ENCODE data around the gene AKR1D1.
A peak's percentile ranks its signal among the peaks of the same experiment; 100 is the strongest.
"Not testable (repeated sequence)": the region's sequence is repeated elsewhere in the genome, so short reads cannot be mapped to it uniquely, and the experiment has no call there.

The AKR1D1 gene

GRCh38 chr7:138122162-138122561 lies 45.9 kb downstream of the AKR1D1 start:
- DNase-seq (ENCODE audit: low read depth) = no peak

DNA sequence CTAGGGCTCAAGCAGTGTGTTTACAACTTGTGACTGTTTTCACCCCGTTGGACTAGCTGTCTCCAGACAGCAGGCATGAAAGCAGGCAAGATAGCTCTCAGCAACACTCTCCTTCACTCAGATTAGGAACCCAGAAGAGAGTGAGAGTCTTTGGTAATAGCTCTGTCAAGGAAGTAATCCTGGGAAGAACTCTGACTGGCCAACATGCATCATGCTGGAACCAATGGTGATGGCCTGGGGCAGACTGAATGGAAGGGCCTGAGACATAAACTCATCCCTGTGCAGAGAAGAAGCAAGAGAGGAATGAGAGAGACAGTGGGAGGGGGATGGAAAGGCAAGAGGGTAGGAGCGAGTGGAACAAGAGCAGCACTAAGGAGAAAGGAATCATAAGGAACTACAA lies 48.9 kb downstream of the AKR1D1 start:
- no peak for DNase-seq (ENCODE audit: low read depth)

GRCh38 chr7:138125598-138126111 lies 49.4 kb downstream of the AKR1D1 start:
- no peak for DNase-seq (ENCODE audit: low read depth)

GRCh38 chr7:138126928-138127327 lies 50.7 kb downstream of the AKR1D1 start:
- DNase-seq (ENCODE audit: low read depth) = no peak

DNA sequence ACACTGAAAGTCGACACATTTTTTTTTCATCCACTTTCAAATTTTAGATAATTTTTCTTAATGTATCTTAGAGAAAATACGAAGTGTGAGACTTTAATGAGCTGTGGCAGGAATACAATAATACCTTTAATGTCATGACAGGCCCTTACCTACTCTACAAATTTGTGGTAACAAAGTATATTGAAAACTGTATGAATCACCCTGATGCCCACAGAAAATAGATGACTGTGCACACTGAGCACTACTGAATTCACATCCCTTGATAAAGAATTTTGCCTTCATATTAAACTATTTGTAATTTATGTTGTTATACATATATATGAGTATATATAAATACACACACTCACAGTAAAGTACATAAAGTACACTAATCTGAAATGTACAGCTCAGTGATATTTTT lies 51.7 kb downstream of the AKR1D1 start:
- no peak for DNase-seq (ENCODE audit: low read depth)

DNA sequence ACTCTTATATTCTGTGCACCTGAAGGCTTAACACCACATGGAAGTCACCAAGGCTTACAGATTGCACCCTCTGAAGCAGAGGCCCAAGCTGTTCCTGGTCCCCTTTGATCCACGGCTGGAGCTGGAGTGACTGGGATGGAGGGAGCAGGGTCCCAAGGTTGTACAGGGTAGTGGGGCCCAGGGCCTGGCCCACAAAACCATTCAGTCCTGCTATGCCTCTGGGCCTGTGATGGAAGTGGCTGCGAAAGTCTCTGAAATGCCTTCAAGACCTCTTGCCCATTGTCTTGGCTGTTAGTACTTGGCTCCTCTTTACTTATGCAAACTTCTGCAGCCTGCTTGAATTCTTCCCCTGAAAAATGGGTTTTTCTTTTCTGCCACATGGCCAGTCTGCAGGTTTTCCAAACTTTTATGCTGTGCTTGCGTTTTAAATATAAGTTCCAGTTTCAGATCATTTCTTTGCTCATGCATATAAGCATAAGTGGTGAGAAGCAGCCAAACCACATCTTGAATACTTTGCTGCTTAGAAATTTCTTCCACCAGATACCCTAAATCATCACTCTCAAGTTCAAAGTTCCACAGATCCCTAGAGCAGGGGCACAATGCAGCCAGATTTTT lies 53.4 kb downstream of the AKR1D1 start:
- no peak for DNase-seq (ENCODE audit: low read depth)

- no peak for DNase-seq (ENCODE audit: low read depth)
Observed at GRCh38 chr7:138137423-138138171, 61.3 kb downstream of the AKR1D1 start.

GRCh38 chr7:138138244-138138643 lies 62.0 kb downstream of the AKR1D1 start:
- DNase-seq (ENCODE audit: low read depth) = no peak

DNA sequence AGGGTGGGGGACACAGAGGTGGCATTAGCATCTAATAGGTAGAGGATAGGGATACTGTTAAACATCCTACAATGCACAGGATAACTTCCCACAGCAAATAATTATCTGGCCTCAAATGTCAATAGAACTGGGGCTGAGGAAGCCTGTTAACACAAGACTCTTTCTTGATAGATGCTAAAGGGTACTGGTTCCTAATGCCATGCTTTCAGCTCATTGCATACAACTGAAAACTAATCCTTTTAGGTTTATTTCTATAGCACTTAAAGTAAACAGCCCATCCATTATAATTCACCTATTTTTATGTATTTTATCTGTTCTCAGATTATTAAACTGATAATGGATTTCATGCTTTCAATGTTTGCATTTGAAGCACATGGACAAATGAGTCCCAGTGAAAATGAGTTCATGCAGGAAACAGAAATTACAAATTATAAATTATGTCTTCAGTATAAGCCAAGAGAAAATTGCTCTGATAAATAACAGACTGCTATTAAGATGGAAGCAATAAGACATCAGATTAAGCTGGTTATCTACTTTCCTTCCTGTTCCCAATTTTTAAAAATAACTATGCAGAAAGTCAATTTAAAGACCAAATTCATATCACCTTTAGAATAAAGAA lies 66.4 kb downstream of the AKR1D1 start:
- no peak for DNase-seq (ENCODE audit: low read depth)

DNA sequence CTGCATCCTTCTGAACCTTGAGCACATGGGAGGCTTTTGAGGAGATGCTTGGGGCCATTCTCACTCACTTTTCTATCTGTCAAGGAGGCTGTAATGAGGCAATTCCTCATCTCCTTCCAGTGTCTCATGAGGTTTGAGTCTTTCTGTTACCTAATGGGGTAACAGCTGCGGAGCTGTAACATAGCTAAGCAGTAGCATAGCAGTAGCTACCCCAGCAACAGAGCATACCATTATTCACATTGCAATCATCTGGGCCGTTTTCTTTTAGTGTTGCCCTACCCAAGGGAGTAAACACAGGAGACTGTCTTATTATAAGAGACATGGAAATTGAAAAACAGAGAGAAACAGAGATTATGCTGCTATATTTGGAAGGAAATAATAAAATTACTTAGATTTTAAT lies 68.7 kb downstream of the AKR1D1 start:
- DNase-seq (ENCODE audit: low read depth) = no peak

DNA sequence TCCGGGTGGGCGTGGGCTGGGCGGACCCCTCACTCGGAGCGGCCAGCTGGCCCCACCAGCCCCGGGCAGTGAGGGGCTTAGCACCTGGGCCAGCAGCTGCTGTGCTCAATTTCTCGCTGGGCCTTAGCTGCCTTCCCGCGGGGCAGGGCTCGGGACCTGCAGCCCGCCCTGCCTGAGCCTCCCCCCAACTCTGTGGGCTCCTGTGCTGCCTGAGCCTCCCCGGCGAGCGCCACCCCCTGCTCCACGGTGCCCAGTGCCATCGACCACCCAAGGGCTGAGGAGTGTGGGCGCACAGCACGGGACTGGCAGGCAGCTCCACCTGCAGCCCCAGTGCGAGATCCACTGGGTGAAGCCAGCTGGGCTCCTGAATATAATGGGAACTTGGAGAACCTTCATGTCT lies 70.0 kb downstream of the AKR1D1 start:
- DNase-seq (ENCODE audit: low read depth) = not testable (repeated sequence)

DNA sequence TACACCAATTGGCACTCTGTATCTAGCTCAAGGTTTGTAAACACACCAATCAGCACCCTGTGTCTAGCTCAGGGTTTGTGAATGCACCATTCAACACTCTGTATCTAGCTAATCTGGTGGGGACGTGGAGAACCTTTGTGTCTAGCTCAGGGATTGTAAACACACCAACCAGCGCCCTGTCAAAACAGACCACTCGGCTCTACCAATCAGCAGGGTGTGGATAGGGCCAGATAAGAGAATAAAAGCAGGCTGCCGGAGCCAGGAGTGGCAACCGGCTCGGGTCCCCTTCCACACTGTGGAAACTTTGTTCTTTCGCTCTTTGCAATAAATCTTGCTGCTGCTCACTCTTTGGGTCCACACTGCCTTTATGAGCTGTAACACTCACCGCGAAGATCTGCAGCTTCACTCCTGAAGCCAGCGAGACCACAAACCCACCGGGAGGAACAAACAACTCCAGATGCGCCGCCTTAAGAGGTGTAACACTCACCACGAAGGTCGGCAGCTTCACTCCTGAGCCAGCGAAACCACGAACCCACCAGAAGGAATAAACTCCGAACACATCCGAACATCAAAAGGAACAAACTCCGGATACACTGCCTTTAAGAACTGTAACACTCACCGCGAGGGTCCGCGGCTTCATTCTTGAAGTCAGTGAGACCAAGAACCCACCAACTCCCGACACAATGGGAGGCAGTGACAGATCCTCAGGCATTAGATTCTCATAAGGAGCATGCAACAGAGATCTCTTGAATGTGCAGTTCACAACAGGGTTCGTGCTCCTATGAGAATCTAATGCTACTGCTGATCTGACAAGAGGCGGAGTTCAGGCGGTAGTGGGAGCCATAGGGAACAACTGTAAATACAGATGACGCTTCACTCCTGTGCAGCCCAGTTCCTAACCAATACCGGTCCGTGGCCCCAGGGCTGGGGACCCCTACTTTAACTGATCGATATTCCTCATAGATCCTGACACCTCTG lies 70.8 kb downstream of the AKR1D1 start:
- DNase-seq (ENCODE audit: low read depth) = not testable (repeated sequence)

GRCh38 chr7:138151731-138152577 lies 75.7 kb downstream of the AKR1D1 start:
- DNase-seq (ENCODE audit: low read depth) = no peak

DNA sequence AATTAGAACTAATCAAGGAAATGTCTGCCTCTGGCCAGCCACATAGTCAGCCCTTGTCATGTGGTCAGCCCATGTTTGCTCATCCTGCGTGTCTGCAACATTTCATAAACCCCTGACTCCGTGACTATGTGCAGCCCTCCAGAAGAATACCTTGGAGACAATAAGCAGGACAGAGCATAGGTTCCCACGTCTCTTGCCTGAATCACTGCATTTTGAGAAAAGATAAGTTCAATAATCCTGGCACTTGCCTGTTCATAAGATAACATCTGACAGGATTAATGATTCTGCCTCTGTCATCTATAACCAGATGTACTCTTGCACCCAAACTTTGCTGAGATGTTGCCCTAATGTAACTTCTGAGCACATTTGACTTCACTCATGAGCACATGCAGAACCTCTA lies 78.4 kb downstream of the AKR1D1 start:
- no peak for DNase-seq (ENCODE audit: low read depth)

GRCh38 chr7:138157702-138158101 lies 81.4 kb downstream of the AKR1D1 start:
- DNase-seq (ENCODE audit: low read depth) = no peak

DNA sequence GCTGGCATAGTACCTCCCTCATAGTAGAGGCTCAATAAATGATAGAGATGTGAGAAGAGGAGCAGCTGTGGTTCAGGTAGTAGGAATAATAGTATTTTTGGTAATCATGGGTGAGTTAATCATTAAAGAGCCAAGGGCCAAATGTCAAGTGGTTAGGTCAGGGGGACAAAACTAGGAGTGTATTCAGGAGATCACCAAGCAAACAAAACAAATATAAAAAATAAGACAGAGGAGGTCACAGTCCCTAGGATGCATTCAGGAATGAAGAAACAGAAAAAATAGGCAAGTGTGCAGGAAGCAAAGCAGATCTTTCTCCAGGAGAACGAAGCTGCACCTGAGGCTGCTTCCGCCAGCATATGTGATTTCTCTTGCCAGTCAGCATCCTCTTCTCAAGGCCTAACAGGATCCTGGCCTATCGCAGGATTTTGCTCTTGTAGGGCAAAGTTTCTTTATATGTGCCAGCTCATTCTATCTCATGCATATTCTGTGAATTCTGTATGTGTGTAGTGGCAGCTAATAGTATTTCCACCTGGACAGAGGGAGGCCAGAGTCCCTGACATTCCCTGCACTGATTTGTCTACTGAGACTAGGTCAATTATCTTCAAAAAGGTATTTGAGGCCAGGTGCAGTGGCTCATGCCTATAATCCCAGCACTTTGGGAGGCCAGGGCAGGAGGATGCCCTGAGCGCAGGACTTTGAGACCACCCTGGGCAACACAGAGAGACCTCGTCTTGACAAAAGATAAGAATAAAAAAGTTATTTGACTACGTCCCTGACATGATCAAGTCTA lies 82.7 kb downstream of the AKR1D1 start:
- no peak for DNase-seq (ENCODE audit: low read depth)

DNA sequence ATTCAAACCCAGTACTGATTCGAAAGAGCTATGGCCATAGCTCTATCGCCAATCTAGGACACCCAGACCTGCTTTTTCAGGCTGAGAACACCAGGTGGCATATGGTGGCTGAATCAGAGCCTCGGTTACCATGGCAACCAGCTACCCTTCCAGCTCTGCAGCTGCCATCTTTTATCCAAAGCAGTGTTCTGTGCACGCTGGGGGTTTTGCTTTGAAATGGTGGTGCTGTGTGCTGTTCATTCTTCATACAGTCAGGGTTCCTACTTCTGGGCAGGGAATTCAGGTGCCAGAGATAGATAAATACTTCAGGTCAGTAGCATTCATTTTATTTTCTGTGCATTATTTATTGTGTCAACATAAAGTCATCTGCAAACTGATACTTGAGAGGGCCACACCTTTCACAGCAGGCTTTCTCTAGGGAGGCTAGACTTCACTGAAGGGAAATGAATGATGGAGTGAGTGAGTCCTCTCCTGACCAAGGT lies 85.4 kb downstream of the AKR1D1 start:
- peak; percentile 64 for DNase-seq (ENCODE audit: low read depth)

- no peak for DNase-seq (ENCODE audit: low read depth)
Observed at GRCh38 chr7:138162236-138162635, 86.0 kb downstream of the AKR1D1 start.

DNA sequence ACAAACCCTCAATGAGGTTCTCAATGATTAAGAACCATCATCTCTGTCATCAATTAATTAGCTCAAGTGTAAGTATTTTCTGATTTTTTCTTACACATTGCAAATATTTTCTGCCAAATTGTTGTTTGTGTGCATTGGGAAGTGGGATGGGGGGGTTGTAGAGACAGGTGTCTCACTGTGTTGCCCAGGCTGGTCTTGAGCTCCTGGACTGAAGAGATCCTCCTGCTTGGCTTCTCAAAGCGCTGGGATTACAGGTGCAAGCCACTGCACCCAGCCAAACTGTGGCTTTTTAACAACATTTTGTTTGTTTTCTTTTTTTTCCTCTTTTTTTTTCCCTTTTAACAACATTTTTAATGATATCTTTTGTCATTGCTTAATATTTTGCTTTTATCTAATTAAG lies 87.5 kb downstream of the AKR1D1 start:
- DNase-seq (ENCODE audit: low read depth) = no peak

- peak; percentile 14 for DNase-seq (ENCODE audit: low read depth)
Observed at GRCh38 chr7:138164804-138165203, 88.5 kb downstream of the AKR1D1 start.
